Loucy (cell line): ENCODE results near the gene SACS.

Experiments used
- CTCF ChIP-seq: fragments of 200-600 bp; sonication (generic); conservative IDR thresholded peaks from 2 replicates; pipeline ENCODE4 v1.5.1; 2014; ENCODE audit warnings: mild to moderate bottlenecking, antibody characterized with exemption, low read length
- EZH2phosphoT487 ChIP-seq: fragments of 200-600 bp; IDR thresholded peaks from 2 replicates; pipeline ENCODE4 v1.6.1; 2018; ENCODE audit warnings: antibody characterized with exemption, mild to moderate bottlenecking, moderate library complexity, borderline replicate concordance

- TF ChIP-seq CTCF (no peak), EZH2phosphoT487 (no peak)
Measured at GRCh38 chr13:23447927-23448326, 14.4 kb upstream of the SACS start.
